ENCODE results near the gene KAZN.

Gene KAZN

GRCh38 chr1:15155888-15156741 is 557.6 kb downstream of the KAZN start:
- peak; percentile 49 for DNase-seq (ENCODE audit: low read depth)
- TF ChIP-seq, protein P1, sequence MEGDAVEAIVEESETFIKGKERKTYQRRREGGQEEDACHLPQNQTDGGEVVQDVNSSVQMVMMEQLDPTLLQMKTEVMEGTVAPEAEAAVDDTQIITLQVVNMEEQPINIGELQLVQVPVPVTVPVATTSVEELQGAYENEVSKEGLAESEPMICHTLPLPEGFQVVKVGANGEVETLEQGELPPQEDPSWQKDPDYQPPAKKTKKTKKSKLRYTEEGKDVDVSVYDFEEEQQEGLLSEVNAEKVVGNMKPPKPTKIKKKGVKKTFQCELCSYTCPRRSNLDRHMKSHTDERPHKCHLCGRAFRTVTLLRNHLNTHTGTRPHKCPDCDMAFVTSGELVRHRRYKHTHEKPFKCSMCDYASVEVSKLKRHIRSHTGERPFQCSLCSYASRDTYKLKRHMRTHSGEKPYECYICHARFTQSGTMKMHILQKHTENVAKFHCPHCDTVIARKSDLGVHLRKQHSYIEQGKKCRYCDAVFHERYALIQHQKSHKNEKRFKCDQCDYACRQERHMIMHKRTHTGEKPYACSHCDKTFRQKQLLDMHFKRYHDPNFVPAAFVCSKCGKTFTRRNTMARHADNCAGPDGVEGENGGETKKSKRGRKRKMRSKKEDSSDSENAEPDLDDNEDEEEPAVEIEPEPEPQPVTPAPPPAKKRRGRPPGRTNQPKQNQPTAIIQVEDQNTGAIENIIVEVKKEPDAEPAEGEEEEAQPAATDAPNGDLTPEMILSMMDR (IDR thresholded peaks at IDR 0.05; ENCODE audit: insufficient read depth, low read depth, low read length, missing control alignments), result no peak
- no peak overlapping the region for H3K4me3 ChIP-seq (ENCODE audit: low read depth, low read length)

DNA sequence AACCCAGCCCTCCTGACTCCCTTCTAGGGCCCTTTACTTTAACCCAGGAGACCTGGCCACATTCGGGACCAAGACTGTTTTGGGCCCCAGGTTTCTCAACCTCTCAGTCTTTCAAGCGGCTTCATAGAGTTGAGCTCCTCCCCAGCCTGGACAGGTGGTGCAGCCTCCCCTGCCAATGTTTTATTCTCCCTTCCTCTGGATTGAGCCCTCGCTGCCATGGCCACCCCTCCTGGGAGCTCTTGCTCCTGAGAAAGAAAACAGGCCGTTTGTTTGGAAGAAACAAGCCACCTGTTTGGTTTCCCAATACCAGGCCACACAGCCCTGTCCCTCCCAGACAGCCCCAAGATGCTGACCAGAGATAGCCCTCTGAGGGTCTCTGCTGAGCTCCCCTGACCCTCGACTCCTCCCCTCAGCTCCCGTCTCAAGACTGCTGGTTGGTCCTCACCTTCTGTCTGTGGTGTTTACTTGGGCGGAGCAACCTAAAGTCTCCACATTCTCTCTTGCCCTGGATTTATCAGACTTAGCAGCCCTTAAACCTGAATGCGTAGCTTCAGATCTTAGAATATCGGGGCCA is 558.4 kb downstream of the KAZN start:
- TF ChIP-seq, protein P1 (IDR thresholded peaks at IDR 0.05; ENCODE audit: insufficient read depth, low read depth, low read length, missing control alignments), result no peak
- H3K4me3 ChIP-seq (ENCODE audit: low read depth, low read length), result no peak overlapping the region
- no peak for DNase-seq (ENCODE audit: low read depth)

GRCh38 chr1:15157524-15158399 is 559.3 kb downstream of the KAZN start:
- TF ChIP-seq, protein P1 (IDR thresholded peaks at IDR 0.05; ENCODE audit: insufficient read depth, low read depth, low read length, missing control alignments), result no peak
- H3K4me3 ChIP-seq (ENCODE audit: low read depth, low read length), result no peak overlapping the region
- DNase-seq (ENCODE audit: low read depth), result no peak

DNA sequence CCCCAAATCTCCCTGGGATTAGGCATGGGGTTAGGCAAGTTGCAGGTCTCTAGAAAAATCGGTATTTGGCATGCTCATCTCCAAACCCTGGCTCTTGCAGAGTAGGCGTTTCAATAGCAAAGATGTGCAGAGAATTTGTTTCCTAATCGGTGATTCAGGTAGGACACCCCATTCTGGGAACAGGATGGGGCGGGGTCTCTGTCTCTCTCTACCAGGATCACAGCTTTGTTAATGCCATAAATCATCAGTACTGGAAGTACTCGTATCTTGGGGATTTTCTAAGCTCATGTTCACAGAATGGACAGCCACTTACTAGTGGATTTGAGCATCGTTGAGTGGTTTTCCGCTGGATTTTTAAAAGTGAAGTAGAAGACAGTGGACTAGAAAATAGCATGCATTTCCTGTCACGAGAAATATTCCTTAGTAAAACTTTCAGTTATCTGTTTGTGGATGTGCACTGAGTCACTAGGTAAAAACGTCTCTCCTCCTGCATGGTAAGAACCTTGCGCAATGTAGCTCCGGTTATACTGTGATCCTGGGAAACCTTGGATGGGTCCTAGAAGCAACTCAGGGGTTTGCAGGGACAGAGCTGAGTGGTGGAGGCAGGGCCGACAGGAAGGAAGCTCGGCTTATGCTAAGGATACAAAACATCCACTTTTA is 560.2 kb downstream of the KAZN start:
- no peak for DNase-seq (ENCODE audit: low read depth)
- TF ChIP-seq, protein P1 (IDR thresholded peaks at IDR 0.05; ENCODE audit: insufficient read depth, low read depth, low read length, missing control alignments), result no peak
- no peak overlapping the region for H3K4me3 ChIP-seq (ENCODE audit: low read depth, low read length)

DNA sequence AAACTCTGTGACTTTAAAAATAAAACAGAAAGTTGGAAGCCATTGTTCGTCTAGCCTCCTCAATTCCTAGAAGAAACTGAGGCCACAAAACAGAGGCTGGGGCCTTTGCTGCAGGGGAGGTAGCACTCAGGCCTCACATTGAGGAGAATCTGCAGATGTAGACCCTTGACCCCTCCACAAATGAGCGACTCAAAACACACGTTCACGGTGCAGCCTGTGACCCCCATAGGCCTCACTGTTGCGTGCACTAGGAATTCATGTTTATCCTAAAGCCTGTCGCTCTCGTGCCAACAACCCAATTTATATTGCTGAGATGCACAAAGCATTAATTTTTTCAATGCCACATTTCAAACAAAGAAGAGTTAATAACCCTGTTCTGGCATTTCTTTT is 560.7 kb downstream of the KAZN start:
- no peak overlapping the region for H3K4me3 ChIP-seq (ENCODE audit: low read depth, low read length)
- no peak for DNase-seq (ENCODE audit: low read depth)
- TF ChIP-seq, protein P1 (IDR thresholded peaks at IDR 0.05; ENCODE audit: insufficient read depth, low read depth, low read length, missing control alignments), result no peak

DNA sequence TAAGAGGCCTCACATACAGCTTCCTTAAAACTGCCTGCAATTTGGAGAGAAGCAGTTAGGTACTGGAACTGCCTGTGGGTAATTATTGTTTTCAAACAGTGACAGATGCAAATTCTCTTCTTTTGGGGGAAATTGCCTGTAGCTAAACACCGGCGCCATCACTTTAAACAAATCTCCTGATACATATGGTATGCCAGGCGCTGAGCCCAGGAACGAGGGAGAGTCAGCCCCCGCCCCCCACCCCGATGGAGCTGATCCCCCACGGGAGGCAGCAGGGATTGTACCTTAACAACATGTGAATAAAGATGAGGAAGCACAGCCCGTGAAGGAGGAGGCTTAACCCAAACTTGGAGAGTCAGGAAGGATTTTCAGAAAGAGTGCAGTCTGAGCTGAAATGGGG is 562.1 kb downstream of the KAZN start:
- DNase-seq (ENCODE audit: low read depth), result no peak
- TF ChIP-seq, protein P1 (IDR thresholded peaks at IDR 0.05; ENCODE audit: insufficient read depth, low read depth, low read length, missing control alignments), result no peak

More for the DNA sequence above, 562.1 kb downstream of the KAZN start:
- H3K4me3 ChIP-seq (ENCODE audit: low read depth, low read length), result no peak overlapping the region
